ENCODE measurements around the gene RAPH1.
A peak's percentile ranks its signal among the peaks of the same experiment; 100 is the strongest.

RAPH1 gene

DNA sequence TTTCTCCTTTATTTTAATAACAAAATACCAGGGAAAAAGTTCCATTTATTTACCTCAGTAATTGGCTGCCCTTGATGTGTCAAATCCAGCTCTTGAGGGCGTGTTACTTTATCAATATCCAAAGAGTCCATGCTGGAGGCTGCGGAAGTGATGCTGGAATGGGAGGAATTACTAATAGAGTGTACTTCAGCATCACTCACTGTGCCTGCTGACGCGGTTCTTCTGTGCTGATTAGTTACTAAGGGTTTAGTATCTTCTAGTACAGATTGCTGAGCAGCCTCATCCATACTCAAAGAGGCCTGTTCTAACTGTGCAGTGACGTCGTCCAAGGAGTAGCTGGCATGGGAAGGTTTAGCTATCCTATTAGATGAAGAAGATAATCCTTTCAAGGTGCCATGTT is 45.6 kb downstream of the RAPH1 start:
- no peak for DNase-seq (ENCODE audit: low read depth in 2 of 2)

- DNase-seq (ENCODE audit: low read depth in 2 of 2) = peak in 1 of 2 donors; percentile 23
Measured at GRCh38 chr2:203484266-203485112, 50.6 kb downstream of the RAPH1 start.

DNA sequence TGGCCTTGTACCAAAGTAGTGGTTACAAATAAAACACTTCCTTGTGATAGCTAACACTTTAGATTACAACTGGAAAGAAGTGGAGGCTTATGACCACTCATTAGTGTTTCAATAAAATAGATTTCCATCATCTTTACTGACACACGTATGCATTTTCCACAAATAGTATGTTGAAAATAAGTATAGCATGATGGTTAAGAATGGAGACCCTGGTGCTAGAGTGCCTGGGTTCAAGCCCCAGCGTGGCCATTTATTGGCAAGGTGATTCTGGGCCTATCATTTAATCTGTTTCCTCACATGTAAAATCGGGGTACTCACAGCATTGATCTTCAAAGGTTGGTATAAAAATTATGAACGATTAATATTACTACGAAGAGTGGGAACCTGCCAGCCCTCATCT is 54.5 kb downstream of the RAPH1 start:
- DNase-seq (ENCODE audit: low read depth in 2 of 2) = no peak

- no peak for DNase-seq (ENCODE audit: low read depth in 2 of 2)
Measured at GRCh38 chr2:203476881-203477280, 58.2 kb downstream of the RAPH1 start.

DNA sequence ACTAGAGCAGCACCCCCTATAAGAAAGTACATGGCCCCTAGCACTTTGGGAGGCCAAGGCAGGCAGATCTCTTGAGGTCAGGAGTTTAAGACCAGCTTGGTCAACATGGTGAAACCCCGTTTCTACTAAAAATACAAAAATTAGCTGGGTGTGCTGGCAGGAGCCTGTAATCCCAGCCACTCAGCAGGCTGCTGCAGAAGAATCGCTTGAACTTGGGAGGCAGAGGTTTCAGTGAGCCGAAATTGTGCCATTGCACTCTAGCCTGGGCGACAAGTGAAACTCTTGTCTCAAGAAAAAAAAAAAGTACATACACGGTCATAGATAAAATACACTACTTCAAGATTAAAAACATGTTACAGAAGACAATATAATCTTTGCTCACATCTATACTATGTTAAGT is 63.8 kb downstream of the RAPH1 start:
- DNase-seq (ENCODE audit: low read depth in 2 of 2) = no peak

DNA sequence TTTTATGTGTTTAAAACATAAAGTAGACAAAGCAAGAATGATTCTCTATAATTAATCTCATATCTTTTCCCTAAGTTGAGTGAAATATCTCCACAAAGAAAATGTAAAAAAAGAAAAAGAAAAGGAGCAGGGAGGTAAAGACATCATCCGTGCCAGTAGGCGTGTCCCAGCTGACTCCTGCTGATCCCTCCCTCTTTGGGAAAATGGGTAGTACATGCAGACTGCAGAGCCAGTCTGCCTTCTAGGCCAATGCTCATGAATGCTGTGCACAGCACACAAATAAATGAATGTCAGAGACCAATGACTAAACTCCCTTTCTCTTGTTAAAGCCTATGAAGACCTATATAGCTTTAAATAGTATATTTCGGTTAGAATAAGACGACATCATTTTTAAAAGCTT is 64.7 kb downstream of the RAPH1 start:
- DNase-seq (ENCODE audit: low read depth in 2 of 2) = no peak

DNA sequence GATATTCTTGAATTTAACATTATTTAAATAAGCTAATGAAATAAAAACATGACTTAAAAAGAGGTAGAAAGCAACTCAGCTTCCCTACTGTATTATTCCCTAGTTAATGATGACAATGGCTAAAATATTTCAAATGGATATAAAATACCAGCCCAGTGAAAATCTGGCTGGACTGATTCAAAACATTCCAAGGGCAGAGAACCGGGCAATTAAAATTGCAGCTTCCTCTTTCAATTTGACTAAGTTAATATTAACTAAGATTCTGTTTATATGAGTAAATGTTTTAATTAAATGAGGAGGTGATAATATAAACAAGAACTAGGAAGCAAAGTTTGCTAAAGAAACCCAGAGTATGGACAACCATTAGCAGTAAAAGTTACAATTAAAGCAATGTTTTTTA is 65.6 kb downstream of the RAPH1 start:
- no peak for DNase-seq (ENCODE audit: low read depth in 2 of 2)

GRCh38 chr2:203463266-203463678 is 71.8 kb downstream of the RAPH1 start:
- no peak for DNase-seq (ENCODE audit: low read depth in 2 of 2)

DNA sequence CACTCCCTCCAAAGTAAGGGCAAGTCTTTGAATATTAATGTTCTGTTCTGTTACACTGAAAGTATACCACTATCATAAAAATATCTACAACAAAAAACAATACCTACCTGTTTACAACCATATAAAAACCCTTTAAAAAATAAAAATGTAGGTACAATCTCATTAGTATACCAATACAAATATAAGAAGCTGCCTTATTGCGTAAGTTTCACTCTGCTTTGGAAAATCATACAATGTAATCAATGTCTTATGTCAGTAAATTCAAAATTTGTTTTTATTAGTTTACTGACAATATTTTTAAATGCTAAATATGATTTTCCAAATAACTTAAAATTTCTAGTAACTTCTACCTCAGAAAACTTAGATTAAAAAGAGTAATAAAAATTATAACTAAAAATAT is 72.8 kb downstream of the RAPH1 start:
- no peak for DNase-seq (ENCODE audit: low read depth in 2 of 2)

DNA sequence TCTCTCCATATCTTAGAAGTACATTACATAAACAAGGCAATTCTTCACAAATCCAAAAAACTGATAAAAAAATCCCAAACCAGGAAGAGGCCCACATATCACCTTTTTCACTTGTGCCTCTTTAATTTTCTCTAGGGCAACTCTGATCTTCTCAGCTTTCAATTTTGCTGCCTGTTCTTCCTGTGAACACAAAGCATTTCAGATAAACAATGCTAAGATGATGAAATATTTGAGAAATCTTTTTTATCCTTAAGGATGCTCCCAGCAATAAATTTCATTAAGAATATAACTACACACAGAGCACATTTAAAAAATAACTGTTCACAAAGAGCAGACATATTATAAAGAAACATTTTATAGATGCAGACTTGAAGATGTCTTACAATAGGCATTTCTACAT is 73.4 kb downstream of the RAPH1 start:
- DNase-seq (ENCODE audit: low read depth in 2 of 2) = no peak

DNA sequence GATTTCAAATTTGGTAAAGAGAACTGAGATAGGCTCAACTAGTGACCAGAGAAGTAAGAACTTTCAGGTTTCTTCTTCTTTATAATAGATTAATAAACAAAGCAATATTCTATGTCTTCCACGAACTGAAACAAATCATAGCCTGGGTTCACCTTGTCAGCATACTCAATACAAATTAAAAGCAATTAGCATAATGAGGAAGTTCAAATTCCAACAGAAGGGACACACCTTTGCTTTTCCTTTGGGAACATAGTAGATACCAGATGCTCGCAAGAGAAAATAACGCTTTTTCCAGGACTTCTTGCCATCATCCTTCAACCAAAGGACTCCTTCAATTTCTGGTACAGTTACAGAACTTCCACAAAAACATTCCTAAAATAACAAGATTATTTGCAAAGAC is 79.9 kb downstream of the RAPH1 start:
- no peak for DNase-seq (ENCODE audit: low read depth in 2 of 2)

DNA sequence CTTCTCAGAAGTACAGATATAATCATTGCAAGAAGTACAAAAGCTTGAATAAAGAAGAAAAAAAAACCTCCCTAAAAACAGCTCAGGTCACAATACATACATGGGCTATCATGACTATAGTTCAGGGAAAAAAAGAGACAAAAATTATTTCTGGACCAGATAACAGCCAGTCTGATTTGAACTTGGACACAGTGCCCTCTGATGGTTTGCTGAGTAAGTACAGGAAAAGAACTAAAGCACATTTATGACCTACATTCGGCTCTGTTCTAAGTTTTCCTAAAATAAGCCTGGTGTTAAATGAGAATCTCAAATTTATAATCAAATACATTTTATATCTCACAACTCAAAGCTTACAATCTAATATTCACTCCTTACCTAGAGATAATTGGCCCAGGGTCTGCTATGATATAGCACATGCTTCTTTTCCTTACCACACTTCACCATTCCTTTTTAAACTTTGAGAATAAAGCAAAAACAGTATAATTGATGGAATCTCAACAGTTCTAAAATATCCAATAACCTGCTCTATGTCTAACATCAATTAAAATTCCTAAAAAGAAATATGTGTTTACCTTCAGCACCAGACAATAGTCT is 81.1 kb downstream of the RAPH1 start:
- DNase-seq (ENCODE audit: low read depth in 2 of 2) = no peak

- DNase-seq (ENCODE audit: low read depth in 2 of 2) = no peak
Measured at GRCh38 chr2:203451689-203452088, 83.4 kb downstream of the RAPH1 start.

GRCh38 chr2:203451011-203451410 is 84.1 kb downstream of the RAPH1 start:
- no peak for DNase-seq (ENCODE audit: low read depth in 2 of 2)

DNA sequence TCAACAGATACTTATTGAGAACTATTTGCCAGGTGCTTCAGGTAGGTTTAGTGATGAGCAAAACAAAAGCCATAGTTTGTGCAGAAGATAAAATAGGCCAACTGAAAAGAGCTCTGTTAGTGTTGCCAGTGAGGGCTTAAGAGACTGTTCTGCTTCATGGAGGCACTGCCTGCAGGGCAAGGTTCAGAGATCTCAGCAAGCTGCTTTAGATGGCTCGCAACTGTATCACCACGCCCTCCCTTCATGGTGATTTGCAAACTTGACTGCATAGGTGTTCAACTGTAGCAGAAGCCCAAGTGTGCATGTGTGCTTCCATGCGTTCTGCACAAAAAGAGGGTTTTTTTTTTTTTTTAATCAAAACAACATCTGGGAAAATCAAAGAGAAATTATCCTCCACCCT is 84.5 kb downstream of the RAPH1 start:
- DNase-seq (ENCODE audit: low read depth in 2 of 2) = no peak

- no peak for DNase-seq (ENCODE audit: low read depth in 2 of 2)
Measured at GRCh38 chr2:203446780-203447179, 88.3 kb downstream of the RAPH1 start.

DNA sequence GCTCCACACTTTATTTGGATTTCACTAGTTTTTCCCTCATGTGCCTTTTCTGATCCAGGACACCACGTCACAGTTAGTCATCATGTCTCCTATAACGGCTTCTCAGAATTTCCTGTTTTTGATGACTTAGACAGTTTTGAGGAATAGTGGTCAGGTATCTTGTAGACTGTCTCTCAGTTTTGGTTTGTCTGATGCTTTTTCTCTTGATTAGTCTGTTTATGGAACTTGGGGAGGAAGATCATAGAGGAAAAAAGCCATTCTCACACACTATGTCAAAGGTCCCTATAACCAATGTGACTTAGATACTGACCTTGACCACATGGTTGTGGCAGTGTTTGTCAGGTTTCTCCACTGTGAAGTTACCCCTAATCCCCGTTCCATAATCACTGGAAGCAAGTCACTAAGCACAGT is 89.0 kb downstream of the RAPH1 start:
- DNase-seq (ENCODE audit: low read depth in 2 of 2) = no peak

DNA sequence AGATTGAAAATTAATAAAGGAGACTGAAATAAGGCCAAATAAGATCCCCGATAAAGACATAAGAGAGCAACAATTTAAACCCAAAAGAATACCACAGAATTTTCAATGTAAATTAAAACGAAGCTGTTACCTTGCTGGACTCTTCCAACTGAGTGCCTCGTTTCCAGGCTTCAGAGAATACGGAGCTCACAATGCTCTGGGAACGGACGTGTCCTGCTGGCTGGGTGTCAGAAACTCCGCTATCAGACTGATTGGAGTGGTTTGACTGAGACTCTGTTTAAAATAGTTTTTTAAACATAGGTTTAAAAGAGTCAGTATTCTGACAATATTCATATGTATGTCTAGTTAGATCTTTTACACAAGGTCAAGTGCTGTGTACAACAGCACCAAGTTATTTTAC is 90.4 kb downstream of the RAPH1 start:
- no peak for DNase-seq (ENCODE audit: low read depth in 2 of 2)

DNA sequence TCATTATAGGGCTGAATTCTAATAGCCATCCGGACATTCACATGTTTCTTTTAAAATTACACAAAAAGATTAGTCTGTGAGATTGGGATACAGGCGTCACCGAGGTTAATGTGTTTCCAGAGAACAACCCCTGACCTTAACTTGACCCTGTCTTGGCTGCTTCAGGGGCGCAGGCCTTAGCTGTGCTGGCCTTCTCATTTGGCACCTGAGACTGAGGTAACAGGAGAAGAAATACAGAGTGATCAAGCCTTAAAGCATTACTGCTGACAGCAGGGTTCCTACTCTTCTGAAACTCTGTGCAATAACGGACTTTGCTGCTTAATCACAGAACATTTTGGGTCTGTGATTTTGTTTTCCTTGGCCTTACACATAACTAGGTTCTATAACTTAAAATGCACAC is 92.6 kb downstream of the RAPH1 start:
- DNase-seq (ENCODE audit: low read depth in 2 of 2) = no peak

GRCh38 chr2:203441463-203441862 is 93.6 kb downstream of the RAPH1 start:
- DNase-seq (ENCODE audit: low read depth in 2 of 2) = no peak

GRCh38 chr2:203440671-203441070 is 94.4 kb downstream of the RAPH1 start:
- no peak for DNase-seq (ENCODE audit: low read depth in 2 of 2)

GRCh38 chr2:203438528-203438927 is 96.6 kb downstream of the RAPH1 start:
- no peak for DNase-seq (ENCODE audit: low read depth in 2 of 2)

DNA sequence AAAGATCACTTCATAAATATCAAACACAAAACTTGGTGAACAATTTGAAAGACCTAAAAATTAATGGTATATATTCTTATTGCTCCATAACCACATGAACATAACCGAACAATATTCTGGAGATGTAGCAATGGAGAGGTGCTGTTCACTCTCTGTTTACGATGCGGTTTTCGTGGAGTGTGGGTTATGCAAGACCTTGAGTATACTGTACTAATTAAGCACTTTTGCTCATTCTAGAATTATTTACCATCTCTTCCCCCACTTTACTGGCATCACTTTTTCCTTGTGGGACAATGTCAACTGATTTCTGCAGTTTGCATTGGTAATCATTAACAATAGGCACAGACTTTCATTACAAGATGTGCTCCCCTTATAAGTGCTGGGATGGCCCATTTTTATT is 97.6 kb downstream of the RAPH1 start:
- no peak for DNase-seq (ENCODE audit: low read depth in 2 of 2)

DNA sequence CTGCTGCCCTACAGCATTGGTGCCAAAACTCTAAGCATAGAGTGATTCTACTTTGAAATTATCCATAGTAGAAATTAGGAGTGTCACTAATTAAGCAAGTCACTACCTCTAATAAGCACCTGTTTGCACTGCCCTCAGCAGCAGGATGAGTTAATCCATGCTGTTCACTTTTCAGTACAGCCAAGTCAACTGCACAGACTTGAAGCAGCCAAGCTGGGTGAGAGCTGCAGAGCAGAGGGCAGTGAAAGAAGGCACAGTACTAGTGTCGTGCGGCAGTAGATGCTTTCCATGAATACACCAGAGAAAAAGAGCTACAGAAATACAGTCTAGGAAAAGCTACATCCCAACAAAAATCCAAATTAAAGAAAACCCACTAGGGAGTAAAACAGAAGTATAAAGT is 98.6 kb downstream of the RAPH1 start:
- DNase-seq (ENCODE audit: low read depth in 2 of 2) = no peak

Data from stimulated activated CD4-positive, alpha-beta T cell treated with anti-CD3 and anti-CD28 coated beads, Interleukin-4, amount 100 ng/mL, for 48 hours (primary cell).